ENCODE results near the gene PRSS56.

PRSS56 gene

DNA sequence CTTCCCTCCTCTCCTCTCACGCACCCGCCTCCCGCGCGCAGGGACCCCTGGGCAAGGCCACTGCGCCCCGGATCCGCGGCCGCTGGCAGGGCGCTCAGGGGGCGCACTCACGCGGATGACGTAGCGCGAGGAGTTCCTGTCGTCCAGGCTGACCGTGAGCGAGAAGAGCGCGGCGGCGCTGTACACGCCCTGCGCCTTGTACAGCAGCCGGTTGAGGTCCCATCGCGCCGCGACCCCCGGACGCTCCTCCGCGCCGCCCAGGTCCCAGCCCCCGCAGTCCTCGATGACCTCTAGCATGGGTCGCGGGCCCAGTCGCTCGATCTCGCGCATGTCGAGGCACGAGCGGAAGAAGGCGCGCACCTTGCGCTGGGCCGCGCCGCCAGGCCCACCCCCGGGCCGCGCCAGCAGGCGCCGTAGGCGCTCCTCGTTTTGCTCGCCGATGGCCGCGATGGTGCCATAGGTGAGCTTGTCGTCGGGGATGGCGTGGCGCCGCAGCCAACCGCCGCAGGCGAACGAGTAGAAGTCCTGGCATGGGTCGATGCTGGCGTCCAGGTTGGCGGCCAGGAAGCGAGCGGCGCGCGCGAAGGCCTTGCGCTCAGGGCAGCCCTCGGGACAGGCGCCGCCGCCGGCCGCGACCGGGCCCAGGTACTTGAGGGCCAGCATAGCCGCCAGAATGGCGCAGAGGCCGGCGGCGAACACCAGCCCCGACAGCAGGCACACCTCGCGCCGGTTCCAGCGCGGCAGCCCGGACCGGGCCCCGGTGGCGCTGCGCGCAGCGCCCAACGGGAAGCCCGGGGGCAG lies 34.2 kb upstream of the PRSS56 start:
- Histone ChIP-seq H3K4ac (ENCODE audit: low read depth in 1 of 2, low read length in 2 of 2) (no peak overlapping the region), H3K4me1 (ENCODE audit: control insufficient read depth, insufficient read depth, low read depth, low read length) (peaks cover 14% of the 10 kb centered on the region), H3K18ac (ENCODE audit: low read depth in 1 of 2, low read length in 2 of 2) (no peak overlapping the region), H3K79me1 (replicated peaks; ENCODE audit: low read length, poor library complexity, severe bottlenecking) (no peaks in the 10 kb centered on the region), H3K23ac (ENCODE audit: low read length in 2 of 2) (no peak overlapping the region), H2AK5ac (ENCODE audit: low read length, severe bottlenecking) (no peak overlapping the region), H2BK5ac (ENCODE audit: low read depth, low read length, poor library complexity, severe bottlenecking) (no peak overlapping the region), H3K36me3 (ENCODE audit: control insufficient read depth in 1 of 2, insufficient read depth in 2 of 2, low read depth in 1 of 2, low read length in 2 of 2) (no peaks in the 10 kb centered on the region), H3K27me3 (ENCODE audit: control insufficient read depth in 1 of 2, insufficient read depth in 1 of 2, low read length in 2 of 2) (peaks cover 72 to 81% of the 10 kb centered on the region in 2 experiments), H3K4me2 (ENCODE audit: low read length, poor library complexity, severe bottlenecking) (no peak overlapping the region), H3K4me3 (ENCODE audit: insufficient read depth in 1 of 2, low read depth in 1 of 2, low read length in 2 of 2) (no peak overlapping the region), H2BK12ac (ENCODE audit: low read length in 2 of 2) (no peak overlapping the region), H2AFZ (ENCODE audit: low read depth, low read length) (no peak overlapping the region), H4K8ac (ENCODE audit: low read length) (no peak overlapping the region), H3K9me3 (ENCODE audit: control insufficient read depth, low read length) (no peaks in the 10 kb centered on the region), H2BK120ac (ENCODE audit: low read depth, low read length) (no peak overlapping the region), H3K9ac (ENCODE audit: low read length) (no peak overlapping the region), H3K14ac (ENCODE audit: low read length in 2 of 2) (no peak overlapping the region), H3K27ac (ENCODE audit: low read length, poor library complexity, severe bottlenecking) (no peak overlapping the region), H4K91ac (ENCODE audit: low read length) (no peak overlapping the region), H2BK15ac (ENCODE audit: low read depth, poor library complexity, severe bottlenecking) (no peak overlapping the region)
- WGBS, result 5% methylated on average over 92 of the region's 111 CpGs
- DNase-seq, result no peak

DNA sequence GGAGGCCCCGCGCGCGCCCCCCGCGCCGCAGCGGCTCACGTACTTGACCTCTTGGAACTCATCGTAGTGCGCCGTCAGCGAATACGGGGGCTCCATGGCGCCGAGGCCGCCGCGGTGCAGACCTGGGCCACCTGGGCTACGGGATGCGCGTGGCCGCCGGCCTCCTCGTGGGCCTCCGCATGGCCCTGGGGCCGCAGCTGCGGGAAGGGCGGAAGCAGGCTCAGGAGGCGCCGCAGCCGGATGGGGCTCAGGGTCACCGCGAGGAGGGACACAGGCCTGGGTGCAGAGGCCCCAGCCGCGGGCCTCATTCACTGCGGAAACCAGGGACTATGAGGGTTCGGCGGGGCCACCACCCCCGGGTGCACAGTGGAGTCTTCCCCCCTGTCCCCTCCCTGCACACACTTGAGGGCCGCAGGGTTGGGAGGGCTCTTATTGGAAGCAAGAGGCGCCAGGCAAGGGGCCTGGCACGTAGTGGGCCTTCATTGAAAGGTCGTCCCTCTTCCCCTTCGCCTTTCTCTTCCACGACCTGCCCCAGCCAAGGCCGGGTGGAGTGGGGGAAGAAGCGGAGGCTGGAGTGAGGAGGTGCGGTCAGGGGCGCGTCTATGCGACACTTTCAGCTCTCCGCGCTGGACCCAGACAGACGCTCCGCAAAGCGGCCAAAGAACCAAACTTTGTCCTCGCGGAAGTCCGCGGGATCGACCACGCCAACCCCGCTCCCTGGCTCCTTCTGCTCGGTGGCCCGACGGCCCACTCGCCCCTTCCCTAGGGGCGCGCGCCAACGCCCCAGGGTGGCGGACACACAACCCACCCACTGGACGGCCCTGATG lies 33.4 kb upstream of the PRSS56 start:
- H3K18ac ChIP-seq (ENCODE audit: low read depth in 1 of 2, low read length in 2 of 2), result no peak overlapping the region
- 7% methylated on average over 65 of the region's 74 CpGs for WGBS
- no peaks in the 10 kb centered on the region for H3K79me1 ChIP-seq (replicated peaks; ENCODE audit: low read length, poor library complexity, severe bottlenecking)
- no peak overlapping the region for H2AK5ac ChIP-seq (ENCODE audit: low read length, severe bottlenecking)
- no peak overlapping the region for H3K14ac ChIP-seq (ENCODE audit: low read length in 2 of 2)
- H3K27me3 ChIP-seq (ENCODE audit: control insufficient read depth in 1 of 2, insufficient read depth in 1 of 2, low read length in 2 of 2), result peaks cover 74 to 87% of the 10 kb centered on the region in 2 experiments
- no peak overlapping the region for H3K23ac ChIP-seq (ENCODE audit: low read length in 2 of 2)
- H3K27ac ChIP-seq (ENCODE audit: low read length, poor library complexity, severe bottlenecking), result no peak overlapping the region
- no peaks in the 10 kb centered on the region for H3K36me3 ChIP-seq (ENCODE audit: control insufficient read depth in 1 of 2, insufficient read depth in 2 of 2, low read depth in 1 of 2, low read length in 2 of 2)
- DNase-seq, result no peak
- H3K4me3 ChIP-seq (ENCODE audit: insufficient read depth in 1 of 2, low read depth in 1 of 2, low read length in 2 of 2), result no peak overlapping the region
- no peak overlapping the region for H4K91ac ChIP-seq (ENCODE audit: low read length)
- H2AFZ ChIP-seq (ENCODE audit: low read depth, low read length), result no peak overlapping the region
- no peak overlapping the region for H3K9ac ChIP-seq (ENCODE audit: low read length)
- H2BK15ac ChIP-seq (ENCODE audit: low read depth, poor library complexity, severe bottlenecking), result no peak overlapping the region
- no peak overlapping the region for H2BK120ac ChIP-seq (ENCODE audit: low read depth, low read length)
- no peak overlapping the region for H4K8ac ChIP-seq (ENCODE audit: low read length)
- peaks cover 14% of the 10 kb centered on the region for H3K4me1 ChIP-seq (ENCODE audit: control insufficient read depth, insufficient read depth, low read depth, low read length)
- H3K9me3 ChIP-seq (ENCODE audit: control insufficient read depth, low read length), result no peaks in the 10 kb centered on the region
- H2BK12ac ChIP-seq (ENCODE audit: low read length in 2 of 2), result no peak overlapping the region
- peak overlapping the region; percentile 40 for H3K4me2 ChIP-seq (ENCODE audit: low read length, poor library complexity, severe bottlenecking)
- no peak overlapping the region for H2BK5ac ChIP-seq (ENCODE audit: low read depth, low read length, poor library complexity, severe bottlenecking)
- no peak overlapping the region for H3K4ac ChIP-seq (ENCODE audit: low read depth in 1 of 2, low read length in 2 of 2)

DNA sequence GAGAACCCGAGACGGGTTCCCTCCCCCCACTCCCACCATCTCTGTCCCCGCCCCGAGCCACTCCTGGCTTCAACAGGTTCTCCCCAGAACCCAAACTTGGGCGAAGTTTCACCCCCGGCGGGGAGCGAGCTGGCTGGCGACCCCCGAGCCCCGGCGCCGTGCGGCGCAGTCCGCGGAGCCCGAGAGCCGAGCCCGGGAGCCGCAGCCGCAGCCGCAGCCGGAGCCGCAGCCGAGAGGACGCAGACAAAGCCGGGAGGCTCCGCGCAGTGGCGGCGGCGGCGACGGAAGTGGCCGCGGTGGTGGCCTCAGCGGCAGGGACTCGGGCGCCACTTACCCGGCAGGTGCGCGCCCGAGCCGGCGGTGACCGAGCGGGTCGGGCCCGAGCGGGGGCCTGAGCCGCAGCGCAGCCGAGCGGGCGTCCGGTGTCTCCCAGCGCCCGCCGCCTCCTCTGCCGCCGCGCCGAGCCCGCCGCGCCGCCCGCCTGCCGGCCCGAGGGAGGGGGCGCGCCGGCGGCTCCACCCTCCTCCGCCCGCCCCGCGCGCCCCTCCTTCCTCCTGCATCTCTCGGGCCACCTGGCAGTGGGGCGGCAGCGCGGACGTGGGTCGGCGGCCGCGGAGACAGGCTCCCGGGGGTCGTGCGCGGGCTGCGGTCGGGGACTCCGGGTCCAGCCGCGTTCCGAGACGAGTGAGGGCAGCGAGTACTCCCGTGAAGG lies 32.6 kb upstream of the PRSS56 start, which contains the start of gene ECEL1:
Gene ECEL1 (minus strand): TSS at position 450 of the 712 bp plus-strand sequence. CDS start 1,181 bp downstream, outside the sequence.
- Histone ChIP-seq H2BK5ac (ENCODE audit: low read depth, low read length, poor library complexity, severe bottlenecking) (no peak within 1 kb of the TSS), H3K27me3 (ENCODE audit: control insufficient read depth in 1 of 2, insufficient read depth in 1 of 2, low read length in 2 of 2) (peaks cover 76 to 85% of the 10 kb centered on the region in 2 experiments), H2BK15ac (ENCODE audit: low read depth, poor library complexity, severe bottlenecking) (no peak within 1 kb of the TSS), H3K14ac (ENCODE audit: low read length in 2 of 2) (no peak within 1 kb of the TSS), H2AFZ (ENCODE audit: low read depth, low read length) (no peak within 1 kb of the TSS), H3K4me3 (ENCODE audit: insufficient read depth in 1 of 2, low read depth in 1 of 2, low read length in 2 of 2) (no peak within 1 kb of the TSS), H4K8ac (ENCODE audit: low read length) (no peak within 1 kb of the TSS), H3K79me1 (replicated peaks; ENCODE audit: low read length, poor library complexity, severe bottlenecking) (no peaks in the 10 kb centered on the region), H3K36me3 (ENCODE audit: control insufficient read depth in 1 of 2, insufficient read depth in 2 of 2, low read depth in 1 of 2, low read length in 2 of 2) (no peaks in the 10 kb centered on the region), H3K23ac (ENCODE audit: low read length in 2 of 2) (peak within 1 kb of the TSS in 1 of 2 experiments; percentile 14), H3K27ac (ENCODE audit: low read length, poor library complexity, severe bottlenecking) (no peak within 1 kb of the TSS), H2AK5ac (ENCODE audit: low read length, severe bottlenecking) (no peak within 1 kb of the TSS), H2BK120ac (ENCODE audit: low read depth, low read length) (no peak within 1 kb of the TSS), H3K18ac (ENCODE audit: low read depth in 1 of 2, low read length in 2 of 2) (no peak within 1 kb of the TSS), H4K91ac (ENCODE audit: low read length) (no peak within 1 kb of the TSS), H3K4me1 (ENCODE audit: control insufficient read depth, insufficient read depth, low read depth, low read length) (peaks cover 14% of the 10 kb centered on the region), H3K4me2 (ENCODE audit: low read length, poor library complexity, severe bottlenecking) (peak within 1 kb of the TSS; percentile 40), H3K9ac (ENCODE audit: low read length) (no peak within 1 kb of the TSS), H3K4ac (ENCODE audit: low read depth in 1 of 2, low read length in 2 of 2) (no peak within 1 kb of the TSS), H3K9me3 (ENCODE audit: control insufficient read depth, low read length) (no peaks in the 10 kb centered on the region), H2BK12ac (ENCODE audit: low read length in 2 of 2) (no peak within 1 kb of the TSS)
- no peak for DNase-seq
- WGBS, result 4% methylated on average over 24 of the region's 102 CpGs
